ENCODE data around the gene CARM1.
"Not testable (repeated sequence)": the region's sequence is repeated elsewhere in the genome, so short reads cannot be mapped to it uniquely, and the experiment has no call there.

The CARM1 gene

DNA sequence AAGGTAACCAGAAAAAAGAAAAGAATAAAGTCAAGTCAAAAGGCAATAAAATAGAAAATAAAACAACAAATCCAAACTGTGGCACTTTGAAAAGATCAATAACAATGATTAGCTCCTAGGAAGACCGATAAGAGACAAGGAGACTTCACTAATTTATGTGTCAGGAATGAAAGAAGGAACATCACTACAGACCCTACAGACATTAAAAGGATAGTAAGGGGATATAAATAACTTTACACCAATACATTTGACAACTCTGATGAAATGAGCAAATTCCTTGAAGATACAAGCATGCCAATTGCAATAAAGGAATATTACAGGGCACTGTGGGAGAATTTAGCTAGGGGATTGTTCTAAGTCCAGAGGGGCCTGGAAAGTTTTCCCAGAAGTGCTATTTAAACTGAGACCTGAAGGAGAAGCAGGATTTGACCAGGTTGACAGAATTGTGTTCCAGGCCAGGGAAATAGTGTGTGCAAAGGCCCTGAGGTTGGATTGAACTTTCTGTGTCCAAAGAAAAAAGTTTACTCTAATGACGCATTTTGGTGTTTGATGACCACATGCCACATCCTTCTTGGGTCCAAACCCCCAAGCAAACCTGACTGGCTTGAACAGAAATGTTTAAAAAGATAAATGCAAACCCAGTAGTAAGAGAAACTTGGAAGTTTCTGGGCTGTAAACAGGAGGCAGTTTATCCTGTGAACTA is 24.7 kb upstream of the CARM1 start:
- no peak for DNase-seq (ENCODE audit: low read depth)

DNA sequence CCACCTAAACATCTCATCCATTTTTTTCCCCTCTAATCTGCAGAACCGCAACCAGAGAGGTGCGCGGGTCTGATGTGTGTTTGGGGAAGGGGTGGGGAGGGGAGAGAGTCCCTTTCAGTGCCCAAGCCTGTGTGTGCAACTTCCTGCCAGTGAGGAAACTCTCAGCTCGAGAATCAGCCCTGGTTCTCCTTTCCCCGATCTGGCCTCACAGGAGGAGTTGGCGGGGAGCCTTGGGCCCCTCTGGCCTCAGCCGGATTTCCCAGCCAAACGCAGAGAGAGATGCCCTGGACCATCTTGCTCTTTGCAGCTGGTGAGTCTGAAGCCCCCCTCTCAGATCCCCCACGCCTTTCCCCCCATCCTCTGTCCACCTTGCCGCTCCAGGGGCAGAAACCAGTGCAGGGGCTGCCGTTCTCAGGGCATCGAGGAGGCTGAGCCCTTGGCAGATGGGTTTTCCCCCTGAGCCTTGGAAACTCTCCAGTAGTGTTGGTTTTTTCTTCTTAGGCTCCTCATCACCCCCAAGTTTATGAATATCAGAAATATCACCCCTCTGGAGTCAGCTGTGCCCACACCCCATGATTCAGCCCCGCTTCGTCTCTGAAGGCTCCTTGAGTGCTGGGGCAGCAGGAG is 23.0 kb upstream of the CARM1 start, which contains the start of gene C19orf38:
Gene C19orf38, plus strand, starts transcription at position 186 of the 627 bp plus-strand sequence. Its CDS starts 94 bp downstream, at position 280.
- DNase-seq (ENCODE audit: low read depth) = no peak

DNA sequence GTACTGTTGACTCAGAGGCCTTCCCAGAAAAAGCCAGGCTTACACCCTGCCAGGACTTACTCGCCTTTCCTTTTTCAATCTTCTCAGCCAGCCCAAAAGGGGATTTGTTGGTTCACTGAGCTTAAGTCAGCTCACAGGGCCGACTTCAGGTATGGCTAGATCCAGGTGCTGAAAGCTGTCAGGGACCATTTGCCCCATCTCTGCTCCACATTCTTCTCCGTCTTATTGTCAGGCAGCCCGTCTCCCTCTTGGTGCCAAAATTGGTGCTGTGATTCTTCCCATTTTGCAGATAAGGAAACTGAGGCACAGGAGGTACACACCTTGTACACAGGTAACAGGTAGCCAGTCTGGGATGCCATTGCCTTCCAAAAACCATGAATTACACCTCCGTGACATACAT is 20.7 kb upstream of the CARM1 start:
- no peak for DNase-seq (ENCODE audit: low read depth)

DNA sequence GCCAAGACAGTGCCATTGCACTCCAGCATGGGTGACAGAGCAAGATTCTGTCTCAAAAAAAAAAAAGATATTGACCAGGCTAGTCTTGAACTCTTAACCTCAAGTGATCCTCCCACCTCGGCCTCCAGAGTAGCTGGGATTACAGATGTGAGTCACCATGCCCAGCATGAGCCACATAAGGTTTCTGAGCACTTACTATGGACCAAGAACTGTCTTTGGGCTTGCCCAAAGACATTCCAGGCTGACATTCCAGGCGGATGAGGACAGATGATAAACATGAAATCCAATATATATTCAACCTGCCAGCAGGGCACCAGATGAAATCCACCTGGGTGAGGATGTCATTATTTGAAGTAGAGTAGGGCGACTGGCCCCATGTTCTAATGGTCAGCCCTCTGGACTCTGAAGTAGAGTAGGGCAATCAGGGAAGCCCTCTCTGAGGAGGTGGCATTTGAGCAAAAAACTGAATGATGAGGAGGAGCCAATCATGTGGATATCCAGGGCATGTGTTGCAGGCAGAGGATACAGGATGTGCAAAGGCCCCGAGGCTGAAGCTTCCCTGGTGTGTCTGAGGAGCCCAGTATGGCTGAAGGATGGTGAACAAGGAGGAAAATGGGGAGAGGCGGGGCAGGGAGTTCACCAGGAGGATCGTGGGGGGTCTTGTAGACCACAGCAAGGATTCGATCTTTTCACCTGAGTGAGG is 19.1 kb upstream of the CARM1 start:
- DNase-seq (ENCODE audit: low read depth) = peak; percentile 52

DNA sequence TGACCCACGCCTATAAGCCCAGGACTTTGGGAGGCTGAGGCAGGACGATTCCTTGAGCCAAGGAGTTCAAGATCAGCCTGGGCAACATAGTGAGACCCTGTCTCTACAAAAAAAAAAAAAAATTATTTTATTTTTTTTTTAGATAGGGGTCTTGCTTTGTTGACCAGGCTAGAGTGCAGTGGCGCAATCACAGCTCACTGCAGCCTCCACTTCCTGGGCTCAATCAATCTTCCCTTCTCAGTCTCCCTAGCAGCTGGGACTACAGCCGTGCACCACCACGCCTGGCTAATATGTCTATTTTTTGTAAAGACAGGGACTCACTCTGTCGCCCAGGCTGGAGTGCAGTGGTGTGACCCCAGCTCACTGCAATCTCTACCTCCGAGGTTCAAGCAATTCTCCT is 18.4 kb upstream of the CARM1 start:
- DNase-seq (ENCODE audit: low read depth) = no peak

DNA sequence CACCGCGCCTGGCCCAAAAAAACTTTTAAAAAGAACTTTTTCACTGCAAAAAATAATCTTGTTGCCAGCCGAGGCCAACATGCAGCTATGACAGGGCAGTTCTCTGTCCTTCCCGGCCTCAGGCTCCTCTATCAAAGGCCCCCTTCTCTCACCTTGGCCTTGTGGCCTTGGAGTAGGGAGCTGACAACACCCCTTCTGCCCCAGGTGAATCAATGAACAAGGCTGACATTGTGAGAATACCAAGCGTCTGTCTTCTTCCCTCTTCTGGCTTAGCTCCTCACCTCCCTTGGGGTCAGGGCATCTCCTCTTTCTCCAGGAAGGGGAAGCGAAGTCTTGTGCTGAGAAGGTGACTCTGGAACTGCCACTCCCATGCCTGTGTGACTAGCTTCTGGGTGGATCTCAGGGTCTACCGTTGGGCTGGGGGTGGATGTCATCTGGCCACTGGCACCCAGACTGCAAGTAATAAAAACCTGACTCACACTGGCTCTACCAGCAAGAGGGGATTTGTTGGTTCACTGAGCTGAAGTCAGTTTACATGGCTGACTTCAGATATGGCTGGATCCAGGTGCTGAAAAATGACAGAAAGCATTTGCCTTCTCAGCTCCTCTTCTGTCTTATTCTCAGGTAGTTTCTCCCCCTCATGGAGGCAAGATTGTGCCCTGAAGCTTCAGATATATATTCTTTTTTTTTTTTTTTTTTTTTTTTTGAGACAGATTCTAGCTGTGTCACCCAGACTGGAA is 16.8 kb upstream of the CARM1 start:
- no peak for DNase-seq (ENCODE audit: low read depth)

DNA sequence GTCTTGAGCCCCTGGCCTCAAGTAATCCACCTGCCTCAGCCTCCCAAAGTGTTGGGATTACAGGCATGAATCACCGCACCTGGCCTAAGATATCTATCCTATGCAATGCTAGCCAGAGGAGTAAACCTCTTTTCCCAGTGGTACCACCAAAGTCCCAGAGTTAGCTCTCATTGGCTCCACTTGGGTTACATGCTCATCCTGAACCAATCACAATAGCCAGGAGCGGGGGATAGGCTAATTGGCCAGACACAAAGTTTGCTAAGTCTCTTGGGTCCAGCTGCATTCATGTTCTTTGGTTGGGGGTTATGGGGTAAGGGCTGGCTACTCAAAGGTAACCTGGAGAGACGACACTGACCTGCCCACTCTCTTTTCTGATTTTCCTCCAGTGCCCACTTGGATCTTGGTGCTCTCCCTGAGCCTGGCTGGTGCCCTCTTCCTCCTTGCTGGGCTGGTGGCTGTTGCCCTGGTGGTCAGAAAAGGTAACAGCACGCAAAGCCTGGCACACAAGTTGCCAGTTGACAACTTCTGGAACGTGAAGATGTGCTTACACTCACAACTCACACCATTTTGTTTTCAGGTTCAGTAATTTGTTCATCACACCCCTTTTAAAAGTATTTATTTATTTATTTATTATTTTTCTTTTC is 15.4 kb upstream of the CARM1 start:
- DNase-seq (ENCODE audit: low read depth) = no peak

DNA sequence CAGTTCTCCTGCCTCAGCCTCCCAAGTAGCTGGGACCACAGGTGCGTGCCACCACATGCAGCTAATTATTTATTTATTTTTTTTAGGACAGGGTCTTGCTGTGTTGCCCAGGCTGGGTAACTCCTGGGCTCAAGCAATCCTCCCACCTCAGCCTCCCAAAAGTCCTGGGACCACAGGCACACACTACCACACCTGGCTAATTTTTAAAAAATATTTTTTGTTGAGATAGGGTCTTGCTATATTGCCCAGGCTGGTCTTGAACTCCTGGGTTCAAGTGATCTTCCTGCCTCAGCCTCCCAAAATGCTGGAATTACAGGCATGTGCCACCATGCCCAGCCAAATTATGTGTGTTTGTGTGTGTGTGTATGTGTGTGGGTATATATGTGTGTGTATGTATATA is 14.5 kb upstream of the CARM1 start:
- DNase-seq (ENCODE audit: low read depth) = not testable (repeated sequence)

DNA sequence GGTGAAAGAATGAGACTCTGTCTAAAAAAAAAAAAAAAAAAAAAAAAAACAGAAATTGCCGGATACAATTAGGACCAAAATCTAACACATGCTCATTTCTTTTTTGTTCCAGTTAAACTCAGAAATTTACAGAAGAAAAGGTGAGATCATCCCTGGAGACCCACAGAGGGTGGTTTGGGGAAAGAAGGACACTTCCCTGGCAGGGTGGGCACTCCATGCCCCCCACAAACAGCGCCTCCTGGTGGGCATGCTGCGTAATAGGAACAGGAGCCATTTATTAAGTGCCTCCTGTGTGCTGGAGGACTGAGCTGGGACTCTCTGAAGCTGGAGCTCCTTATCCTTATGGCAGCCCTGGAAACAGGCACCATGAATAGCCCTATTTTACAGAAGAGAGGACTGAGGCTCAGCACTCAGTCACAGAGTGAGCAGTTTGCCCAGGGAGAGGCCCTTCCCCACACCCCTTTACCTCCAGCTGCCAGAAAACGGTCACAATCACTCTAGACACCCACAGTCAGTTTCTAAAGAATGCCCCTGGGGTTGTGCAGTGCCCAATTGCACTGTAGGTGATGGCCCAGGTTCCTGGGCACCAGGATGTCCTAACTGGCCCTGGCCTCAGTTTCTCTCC is 13.0 kb upstream of the CARM1 start:
- no peak for DNase-seq (ENCODE audit: low read depth)

DNA sequence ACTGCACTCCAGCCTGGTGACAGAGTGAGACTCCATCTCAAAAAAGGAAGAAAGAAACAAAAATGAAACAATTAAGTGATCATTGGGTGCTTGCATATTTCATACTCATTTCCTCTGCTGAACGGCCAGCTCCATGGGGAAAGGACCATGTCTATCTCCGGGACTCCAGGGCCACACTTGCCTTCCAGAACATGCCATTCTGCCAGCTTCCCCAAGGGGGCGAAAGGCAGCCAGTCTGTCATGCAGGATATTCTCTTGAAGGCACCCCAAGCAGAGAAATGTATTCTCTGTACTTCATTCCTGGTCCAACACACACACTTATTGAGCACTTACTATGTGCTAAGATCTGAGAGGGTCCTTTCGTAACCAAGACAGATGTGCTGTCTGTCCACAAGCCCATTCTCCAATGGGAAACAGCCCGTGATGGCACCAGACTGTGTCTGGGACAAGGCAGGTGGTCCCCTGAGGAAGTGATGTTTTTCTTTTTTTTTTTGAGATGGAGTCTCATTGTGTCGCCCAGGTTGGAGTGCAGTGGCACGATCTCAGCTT is 10.2 kb upstream of the CARM1 start:
- DNase-seq (ENCODE audit: low read depth) = no peak

DNA sequence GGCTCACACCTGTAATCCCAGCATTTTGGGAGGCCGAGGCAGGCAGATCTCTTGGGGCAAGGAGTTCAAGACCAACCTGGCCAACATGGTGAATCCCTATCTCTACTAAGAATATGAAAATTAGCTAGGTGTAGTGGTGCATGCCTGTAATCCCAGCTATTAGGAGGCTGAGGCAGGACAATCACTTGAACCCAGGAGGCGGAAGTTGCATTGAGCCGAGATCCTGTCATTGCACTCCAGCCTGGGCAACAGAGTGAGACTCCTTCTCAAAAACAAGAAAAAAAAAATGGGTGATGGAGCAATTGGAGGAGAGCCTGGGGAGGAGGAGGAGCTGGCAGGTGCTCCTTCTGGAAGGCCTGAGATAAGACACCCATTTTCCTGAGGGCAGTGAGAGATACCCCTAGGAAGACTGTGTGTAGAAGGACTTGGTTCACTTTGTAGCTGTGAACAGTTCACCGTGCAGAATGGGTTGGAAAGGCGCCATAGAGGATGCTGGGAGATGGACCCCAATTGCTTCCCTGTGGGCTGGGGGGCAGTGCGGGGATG is 8.7 kb upstream of the CARM1 start:
- no peak for DNase-seq (ENCODE audit: low read depth)

DNA sequence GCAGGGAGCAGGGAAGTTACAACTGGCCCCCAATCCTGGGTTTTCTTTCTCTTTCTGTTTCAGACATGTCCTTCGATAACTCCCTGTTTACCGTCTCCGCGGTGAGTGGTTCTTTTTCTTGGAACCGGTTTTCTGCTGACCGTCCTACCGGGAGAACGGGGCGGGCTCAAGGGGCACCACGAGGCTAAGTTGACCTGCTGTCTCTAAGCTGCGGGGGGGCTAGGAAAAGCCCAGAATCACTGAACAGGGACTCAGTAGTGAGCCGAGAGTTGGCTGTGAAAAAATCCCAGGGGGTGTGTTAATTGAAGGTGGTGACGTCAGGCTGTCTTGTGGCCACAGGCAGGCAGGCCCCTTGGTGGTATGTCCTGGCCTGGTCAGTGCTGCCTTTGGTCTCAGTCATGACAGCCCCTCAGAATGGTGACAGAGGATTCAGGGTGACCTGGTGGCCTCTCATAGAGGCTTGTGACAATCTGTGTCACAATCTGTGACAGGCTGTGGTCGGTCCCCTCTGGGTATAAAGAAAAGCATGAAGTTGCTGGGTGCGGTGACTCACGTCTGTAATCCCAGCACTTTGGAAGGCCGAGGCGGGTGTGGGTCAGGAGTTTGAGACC is 8.1 kb upstream of the CARM1 start:
- no peak for DNase-seq (ENCODE audit: low read depth)

DNA sequence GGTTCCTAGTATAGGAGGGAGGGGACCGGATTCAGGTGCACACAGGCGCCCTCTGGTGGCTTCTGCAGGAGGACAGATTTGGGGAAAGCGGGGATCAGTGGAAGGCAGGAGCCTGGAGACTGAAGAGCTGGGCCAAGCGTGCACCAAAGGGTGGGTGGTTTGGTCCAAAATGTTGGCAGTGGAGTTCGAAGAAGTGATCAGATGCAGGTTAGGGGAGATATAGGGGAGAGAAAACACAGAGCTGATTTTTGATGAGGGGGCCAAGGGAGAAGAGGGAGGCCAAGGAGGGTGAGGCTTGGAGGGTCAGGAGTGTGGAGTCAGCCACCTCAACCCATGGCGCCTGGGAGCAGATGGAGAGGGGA is 6.8 kb upstream of the CARM1 start:
- DNase-seq (ENCODE audit: low read depth) = no peak

DNA sequence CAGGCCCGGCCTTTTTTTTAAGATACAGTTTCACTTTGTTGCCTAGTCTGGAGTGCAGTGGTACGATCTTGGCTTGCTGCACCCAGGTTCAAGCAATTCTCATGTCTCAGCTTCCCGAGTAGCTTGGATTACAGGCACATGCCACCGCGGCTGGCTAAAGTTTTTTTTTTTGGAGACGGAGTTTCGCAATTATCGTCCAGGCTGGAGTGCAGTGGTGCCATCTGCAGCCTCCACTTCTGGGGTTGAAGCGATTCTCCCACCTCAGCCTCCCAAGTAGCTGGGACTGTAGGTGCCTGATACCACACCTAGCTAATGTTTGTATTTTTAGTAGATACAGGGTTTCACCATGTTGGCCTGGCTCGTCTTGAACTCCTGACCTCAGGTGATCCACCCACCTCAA is 4.9 kb upstream of the CARM1 start:
- DNase-seq (ENCODE audit: low read depth) = no peak

DNA sequence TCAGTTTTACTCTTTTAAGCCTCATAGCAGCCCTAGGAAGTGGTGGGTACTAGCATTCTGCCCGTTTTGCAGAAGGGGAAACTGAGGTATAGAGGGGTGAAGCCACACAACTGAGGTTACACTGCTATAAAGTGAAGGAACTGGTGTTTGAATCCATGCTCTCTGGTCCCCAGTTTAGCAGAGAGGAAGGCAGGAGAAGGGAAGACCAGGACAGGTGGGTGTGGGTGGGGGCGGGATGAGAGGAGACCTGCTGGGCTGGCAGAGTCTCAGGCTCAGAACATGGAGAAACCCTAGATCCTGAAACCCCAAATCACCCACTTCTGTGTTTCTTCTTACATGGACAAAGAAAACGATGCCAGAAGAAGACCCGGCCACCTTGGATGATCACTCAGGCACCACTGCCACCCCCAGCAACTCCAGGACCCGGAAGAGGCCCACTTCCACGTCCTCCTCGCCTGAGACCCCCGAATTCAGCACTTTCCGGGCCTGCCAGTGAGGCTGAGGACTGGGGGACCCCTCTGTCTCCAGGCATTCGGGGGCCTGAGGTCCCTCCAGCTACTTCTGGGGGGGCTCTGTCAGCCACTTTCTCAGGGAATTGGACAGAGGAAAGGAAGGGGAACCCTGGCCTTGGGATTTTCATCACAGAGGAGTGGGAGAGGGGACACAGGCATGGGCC is 2.3 kb upstream of the CARM1 start:
- no peak for DNase-seq (ENCODE audit: low read depth)

DNA sequence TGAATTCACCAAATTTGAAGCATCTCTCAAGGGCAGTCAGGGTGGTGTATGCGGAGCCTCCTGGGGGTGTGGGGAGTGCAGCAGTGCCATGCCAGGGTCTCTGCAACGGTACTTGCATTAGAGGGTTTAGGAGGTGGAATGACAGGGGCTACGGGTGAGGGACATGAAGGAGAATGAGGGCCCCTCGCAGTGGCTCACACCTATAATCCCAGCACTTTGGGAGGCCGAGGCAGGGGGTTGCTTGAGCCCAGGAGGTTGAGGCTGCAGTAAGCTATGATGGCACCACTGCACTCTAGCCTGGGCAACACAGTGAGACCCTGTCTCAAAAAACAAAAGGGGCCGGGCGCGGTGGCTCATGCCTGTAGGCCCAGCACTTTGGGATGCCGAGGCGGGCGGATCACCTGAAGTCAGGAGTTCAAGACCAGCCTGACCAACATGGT is 1.5 kb upstream of the CARM1 start:
- not testable (repeated sequence) for DNase-seq (ENCODE audit: low read depth)

DNA sequence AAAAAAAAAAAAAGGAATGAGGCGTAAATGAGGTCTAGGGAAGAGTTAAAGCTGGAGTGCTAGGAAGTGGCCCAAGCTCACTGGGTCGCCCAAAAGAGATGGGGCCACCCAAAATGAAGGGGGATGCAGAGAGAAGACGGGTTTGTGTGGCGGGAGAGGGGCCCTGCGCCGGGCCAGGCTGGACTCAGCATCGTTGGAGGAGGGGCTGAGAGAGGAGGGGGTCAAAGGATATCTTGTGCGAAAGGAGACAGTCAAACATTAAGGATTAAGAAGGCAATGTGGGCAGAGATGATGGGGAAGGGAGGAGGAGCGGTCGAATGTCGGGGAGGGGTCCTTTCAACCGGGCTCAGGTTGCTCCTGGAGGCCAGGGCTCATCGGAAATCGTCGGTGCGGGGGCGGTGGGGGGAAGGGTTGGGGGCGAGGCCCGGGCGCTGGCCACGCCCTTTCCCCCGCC is 825 bp upstream of the CARM1 start:
- DNase-seq (ENCODE audit: low read depth) = no peak

DNA sequence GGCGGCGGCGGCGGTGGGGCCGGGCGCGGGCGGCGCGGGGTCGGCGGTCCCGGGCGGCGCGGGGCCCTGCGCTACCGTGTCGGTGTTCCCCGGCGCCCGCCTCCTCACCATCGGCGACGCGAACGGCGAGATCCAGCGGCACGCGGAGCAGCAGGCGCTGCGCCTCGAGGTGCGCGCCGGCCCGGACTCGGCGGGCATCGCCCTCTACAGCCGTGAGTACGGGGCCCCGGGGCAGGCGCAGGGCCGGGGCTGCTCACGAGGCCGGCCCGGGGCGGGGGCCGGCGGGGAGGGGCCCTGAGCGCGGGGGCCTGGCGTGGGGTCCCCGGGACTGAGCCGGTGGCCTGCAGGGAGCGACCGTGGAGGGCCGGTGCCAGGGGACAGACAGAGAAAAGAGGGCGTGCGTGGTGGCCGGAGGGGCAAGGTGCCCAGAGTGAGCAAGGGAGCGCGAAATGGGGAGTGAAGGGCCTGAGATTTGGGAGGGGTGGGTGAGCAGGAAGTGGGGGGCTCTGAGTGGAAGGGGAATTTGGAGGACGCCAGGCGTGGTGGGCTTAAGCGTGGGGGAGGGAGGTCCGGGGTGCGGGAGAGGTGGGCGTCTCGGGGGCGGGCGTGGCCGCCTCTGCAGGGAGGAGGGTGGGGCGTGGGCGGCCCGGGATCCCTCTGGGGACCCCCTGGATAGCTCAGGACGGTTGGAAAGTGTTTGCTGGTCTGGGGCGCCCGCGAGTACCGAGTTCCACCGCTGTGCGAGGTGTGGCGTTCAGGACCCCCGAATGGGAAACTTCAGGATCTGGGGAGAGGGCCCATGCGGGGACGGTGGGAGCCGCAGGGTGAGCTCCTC is 575 bp downstream of the CARM1 start:
- no peak for DNase-seq (ENCODE audit: low read depth)

DNA sequence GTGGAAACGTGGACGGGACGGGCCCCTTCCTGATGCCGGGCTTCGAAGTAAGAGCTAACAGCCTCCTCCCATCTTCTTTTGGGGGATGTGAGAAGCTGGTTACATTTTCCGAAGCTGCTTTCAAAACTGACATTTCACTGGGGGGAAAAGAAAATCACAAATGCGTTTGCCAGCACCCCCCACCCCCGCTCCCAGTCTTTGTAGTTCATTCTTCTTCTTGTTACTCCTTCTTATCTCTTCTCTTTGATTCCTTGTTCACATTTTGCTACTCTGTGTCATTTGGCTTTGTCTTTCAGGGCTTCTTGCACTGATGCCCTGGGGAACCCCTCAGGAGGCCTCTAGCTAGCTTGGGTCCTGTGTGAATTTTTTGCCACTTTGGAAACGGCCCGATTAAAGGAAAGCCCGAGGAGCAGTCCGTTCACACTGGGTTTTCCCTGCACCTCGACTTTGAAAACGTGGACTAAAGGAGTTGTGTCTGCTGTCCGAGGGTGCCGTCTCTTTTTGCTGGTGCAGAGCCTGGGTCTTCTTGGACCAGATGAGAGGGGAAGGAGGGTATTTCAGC is 1.3 kb downstream of the CARM1 start:
- DNase-seq (ENCODE audit: low read depth) = no peak
